GM12878 (cell line): ENCODE measurements around the gene DMRT2. TPM values are rescaled to one million over a fixed set of nuclear protein-coding genes. Genes with fewer than 3 reads are reported as not detected.

Source experiments
- ATAC-seq: fragments of 200-7000 bp; cut with Tn5 transposase; 3 replicates; pipeline ENCODE4 v1.9.1; 2020; ENCODE audit warnings: mild to moderate bottlenecking, moderate library complexity
- BruUV-seq: library from RNA; stranded (reverse); fragments of 400-500 nt; replicated peaks from 2 replicates; lab custom pipeline; 2021; lab: Mats Ljungman, UMichigan
- CTCF ChIA-PET: fragments of 300-600 bp; sonication (Branson Sonifier 250); formaldehyde crosslinking; extraction: SDS; loops from one replicate; lab custom pipeline; 2021; ENCODE audit warnings: inconsistent platforms; lab: Yijun Ruan, JAX
- POLR2A ChIA-PET: fragments of 350-600 bp; formaldehyde crosslinking; extraction: SDS; loops from one replicate; lab custom pipeline; 2021; ENCODE audit warnings: inconsistent platforms; lab: Charles Lee
- RAD21 ChIA-PET: fragments of 300-600 bp; sonication (Branson Sonifier 250); formaldehyde crosslinking; loops from one replicate; lab custom pipeline; 2023; ENCODE audit warnings: antibody characterized with exemption; ENCODE audit not compliant: unreplicated experiment; lab: Charles Lee
- SMC1A ChIA-PET: fragments of 300-600 bp; sonication (Branson Sonifier 250); formaldehyde crosslinking; loops from one replicate; lab custom pipeline; 2023; ENCODE audit not compliant: unreplicated experiment, uncharacterized antibody; lab: Charles Lee
- DNase-seq: peaks from one replicate; pipeline ENCODE4 v3.0.0-alpha.2; 2011; ENCODE audit warnings: low read depth, low spot score
- FAIRE-seq: peaks from 3 replicates; lab custom pipeline; 2011; peaks lifted over from hg19 to GRCh38; lab: Jason Lieb, UNC
- H2AFZ ChIP-seq: 2 replicates; pipeline ENCODE4 v1.6.0; 2011; ENCODE audit warnings: low read depth, low read length, control low read depth; ENCODE audit not compliant: control insufficient read depth
- H3K27ac ChIP-seq: 2 replicates; pipeline ENCODE4 v1.5.1; 2011; ENCODE audit warnings: control low read depth; ENCODE audit not compliant: control insufficient read depth, insufficient read depth
- H3K27me3 ChIP-seq, 2 experiments: replicated peaks in 1 of 2; 2 replicates each; pipeline versions ENCODE4 v1.6.0 to v1.6.1; 2011; ENCODE audit warnings: low read length in 1 of 2; ENCODE audit not compliant: control insufficient read depth in 2 of 2, insufficient read depth in 2 of 2
- H3K36me3 ChIP-seq, 2 experiments: 2 replicates each; pipeline ENCODE4 v1.5.1; 2011; ENCODE audit warnings: low read length in 1 of 2; ENCODE audit not compliant: control insufficient read depth in 2 of 2, insufficient read depth in 2 of 2
- H3K4me1 ChIP-seq: 2 replicates; pipeline ENCODE4 v1.6.1; 2011; ENCODE audit warnings: mild to moderate bottlenecking, low read length, moderate library complexity, mixed read lengths; ENCODE audit not compliant: control insufficient read depth, insufficient read depth
- H3K4me2 ChIP-seq: 2 replicates; pipeline ENCODE4 v1.6.0; 2011; ENCODE audit warnings: control low read depth; ENCODE audit not compliant: control insufficient read depth, insufficient read depth
- H3K4me3 ChIP-seq: fragments of 200-600 bp; sonication (generic); 2 replicates; pipeline ENCODE4 v1.5.1; 2016
- H3K79me2 ChIP-seq: 2 replicates; pipeline ENCODE4 v1.6.0; 2011; ENCODE audit warnings: low read length; ENCODE audit not compliant: control insufficient read depth, insufficient read depth
- H3K9ac ChIP-seq: 2 replicates; pipeline ENCODE4 v1.8.0; 2011; ENCODE audit warnings: low read length, control low read depth, mixed read lengths; ENCODE audit not compliant: control insufficient read depth, insufficient read depth
- H3K9me3 ChIP-seq: replicated peaks from 3 replicates; pipeline ENCODE4 v1.5.1; 2011; ENCODE audit warnings: mild to moderate bottlenecking, low read length; ENCODE audit not compliant: control insufficient read depth, insufficient read depth
- H4K20me1 ChIP-seq: 2 replicates; pipeline ENCODE4 v1.6.0; 2011; ENCODE audit not compliant: control insufficient read depth, insufficient read depth
- BMI1 ChIP-seq: fragments of 450-650 bp; IDR thresholded peaks from 2 replicates; pipeline ENCODE4 v1.6.1; 2016; ENCODE audit warnings: mild to moderate bottlenecking, moderate library complexity, borderline replicate concordance
- PKNOX1 ChIP-seq: fragments of 450-650 bp; IDR thresholded peaks from 2 replicates; pipeline ENCODE4 v1.6.1; 2016; ENCODE audit warnings: mild to moderate bottlenecking
- YY1 ChIP-seq: IDR thresholded peaks from 2 replicates; pipeline ENCODE4 v1.6.1; 2011; ENCODE audit warnings: low read depth, mild to moderate bottlenecking, low read length
- WGBS: methylation state at CpG from one replicate; pipeline ENCODE4 v1.1.6; 2016; ENCODE audit warnings: low lambda C conversion rate; ENCODE audit not compliant: insufficient replicate concordance, insufficient coverage; ENCODE audit errors: missing lambda C conversion rate; 5-methylcytosine and 5-hydroxymethylcytosine counted together
- in situ Hi-C: fragments of 300-500 bp; cut with MboI; formaldehyde crosslinking; loops from 9 replicates; pipeline ENCODE4 v1.14.3; 2018; ENCODE audit warnings: mixed read lengths
- intact Hi-C: fragments of 100-400 bp; cut with micrococcal nuclease; formaldehyde crosslinking; loops from one replicate; pipeline ENCODE4 v1.14.2; 2022; ENCODE audit not compliant: unreplicated experiment
- polyA plus RNA-seq, 11 experiments: library from polyadenylated mRNA; depleted of rRNA in 4 of 11; unstranded in 6 of 11; stranded (reverse) in 5 of 11; fragments of >200 nt; fragmentation: Nextera tagmentation in 4 of 11; fragmentation: Illumina TruSeq in 1 of 11; extraction: Ambion mirVana in 4 of 11; extraction: Trizol in 1 of 11; gene quantifications; 1 replicate in 1 of 11; 2 replicates in 10 of 11; pipeline versions ENCODE4 v1.2.1 to v1.2.3, GENCODE V29; 2011 to 2016; ENCODE audit warnings: inconsistent platforms in 2 of 11, missing spikeins in 2 of 11, low read depth in 1 of 11
- small RNA-seq: library from RNA; depleted of rRNA; stranded (forward); fragments of <200 nt; gene quantifications from one replicate; pipeline ENCODE3, GENCODE V24; 2014
- total RNA-seq, 4 experiments: library from RNA; depleted of rRNA in 3 of 4; stranded (reverse); fragments of >200 nt in 3 of 4; fragmentation: Illumina TruSeq in 1 of 4; extraction: Trizol in 1 of 4; gene quantifications; 2 replicates each; pipeline versions ENCODE4 v1.2.1 to v1.2.3, GENCODE V29; 2013 to 2021

DMRT2 gene
- total and polyA plus RNA-seq, 10 of the 15 experiments (the other 5 are each of a cell fraction or from before 2014, with no cell fraction given), result 0.08 to 50.2 (median 0.69) TPM

GRCh38 chr9:1101846-1102641 is 51.9 kb downstream of the DMRT2 start:
- H3K4me3 ChIP-seq, result no peak overlapping the region
- no peak for FAIRE-seq
- H3K79me2 ChIP-seq, result no peaks in the 10 kb centered on the region
- H3K4me2 ChIP-seq, result no peak overlapping the region
- no peaks in the 10 kb centered on the region for H3K4me1 ChIP-seq
- no peak for TF ChIP-seq YY1
- TF ChIP-seq, all 136 proteins: peak for 0
- ChIA-PET CTCF (interaction anchor here (0.7 to 4.2 kb wide), 9 partner anchors 12 to 327 kb away, joined by 3 to 20 read pairs (median 4); no protein-coding TSS in a partner anchor), RAD21 (interaction anchor here (0.7 to 4.1 kb wide), 14 partner anchors 16 to 327 kb away, joined by 3 to 27 read pairs (median 3); no protein-coding TSS in a partner anchor), SMC1A (interaction anchor here (0.7 to 8.9 kb wide), 15 partner anchors 8 to 503 kb away, joined by 3 to 59 read pairs (median 4); no protein-coding TSS in a partner anchor), POLR2A (interaction anchor here (0.5 to 1.4 kb wide), 2 partner anchors 12 to 89 kb away, joined by 3 to 4 read pairs; no protein-coding TSS in a partner anchor)
- H3K27ac ChIP-seq, result no peak overlapping the region
- in situ Hi-C loops, result no loop called here
- intact Hi-C loops, result loop anchor here (5.0 kb wide), 1 partner anchor 165 kb away; no protein-coding TSS in a partner anchor
- no peaks in the 10 kb centered on the region for H3K9me3 ChIP-seq
- no peak for DNase-seq
- no peaks in the 10 kb centered on the region for H4K20me1 ChIP-seq
- H3K36me3 ChIP-seq, result no peaks in the 10 kb centered on the region
- no peak overlapping the region for H2AFZ ChIP-seq
- no TSS peak for BruUV-seq
- peak; percentile 62 for ATAC-seq
- H3K9ac ChIP-seq, result no peak overlapping the region
- no peaks in the 10 kb centered on the region for H3K27me3 ChIP-seq
- 20% methylated on average over 7 of the region's 7 CpGs for WGBS

- SMC1A ChIA-PET, result interaction anchor here (0.6 to 8.9 kb wide), 15 partner anchors 8 to 435 kb away, joined by 3 to 59 read pairs (median 5); no protein-coding TSS in a partner anchor
These were observed 52.4 kb downstream of the DMRT2 start for GRCh38 chr9:1102642-1102970.

More at GRCh38 chr9:1102642-1102970, 52.4 kb downstream of the DMRT2 start:
- ChIA-PET RAD21 (interaction anchor here (1.0 to 4.1 kb wide), 9 partner anchors 15 to 299 kb away, joined by 3 to 27 read pairs (median 4); no protein-coding TSS in a partner anchor), CTCF (interaction anchor here (1.0 to 4.2 kb wide), 6 partner anchors 13 to 327 kb away, joined by 3 to 20 read pairs (median 6); no protein-coding TSS in a partner anchor), POLR2A (interaction anchor here (0.5 to 1.4 kb wide), 4 partner anchors 13 to 222 kb away, joined by 3 to 5 read pairs (median 4); no protein-coding TSS in a partner anchor)
- Histone ChIP-seq H3K9ac (no peak overlapping the region), H3K36me3 (no peaks in the 10 kb centered on the region), H3K4me1 (no peaks in the 10 kb centered on the region), H3K4me2 (no peak overlapping the region), H3K4me3 (no peak overlapping the region), H3K9me3 (no peaks in the 10 kb centered on the region), H3K79me2 (no peaks in the 10 kb centered on the region), H4K20me1 (no peaks in the 10 kb centered on the region), H3K27me3 (no peaks in the 10 kb centered on the region), H3K27ac (no peak overlapping the region), H2AFZ (no peak overlapping the region)
- WGBS, result 15% methylated on average over 2 of the region's 2 CpGs
- peak; percentile 21; the same call in 1 of the 2 replicates for TF ChIP-seq PKNOX1
- no peak for TF ChIP-seq BMI1
- in situ Hi-C loops, result no loop called here
- intact Hi-C loops, result loop anchor here (5.0 kb wide), 1 partner anchor 165 kb away; no protein-coding TSS in a partner anchor
- DNase-seq (no peak), FAIRE-seq (no peak), ATAC-seq (peak; percentile 44)
- BruUV-seq, result no TSS peak

Small RNAs within 50 kb of the gene (small RNA-seq; reads per million reads assigned to genes)
- gene RNU6-1073P, result not detected

Other genes starting within 250 kb of the DMRT2 start
- gene DMRT1, start 208.7 kb upstream of the DMRT2 start, total RNA-seq (2014; rRNA removed), result 0.23 and 0.54 TPM in 2 replicates
- 0.18 and 0.40 TPM in 2 replicates for gene DMRT1, start 208.7 kb upstream of the DMRT2 start, total RNA-seq (2014; rRNA removed; fragmentation: Illumina TruSeq; extraction: Trizol)
- gene DMRT1, start 208.7 kb upstream of the DMRT2 start, total RNA-seq (2021), result 0.18 and 0.29 TPM in 2 replicates
- 1.9 and 2.4 TPM in 2 replicates for gene DMRT1, start 208.7 kb upstream of the DMRT2 start, polyA plus RNA-seq (2011; rRNA removed)
- 0.16 TPM in 1 of 2 replicates, not detected in the other for gene DMRT1, start 208.7 kb upstream of the DMRT2 start, polyA plus RNA-seq (2014; fragmentation: Illumina TruSeq; extraction: Trizol)
- gene DMRT1, start 208.7 kb upstream of the DMRT2 start, polyA plus RNA-seq (2014; fragmentation: Nextera tagmentation; extraction: Ambion mirVana), result under 1 TPM; 0.16 to 0.42 TPM
- gene DMRT1, start 208.7 kb upstream of the DMRT2 start, polyA plus RNA-seq (2014; rRNA removed), result 0.06 and 0.51 TPM in 2 replicates
- gene DMRT1, start 208.7 kb upstream of the DMRT2 start, polyA plus RNA-seq (2016; fragmentation: Nextera tagmentation; extraction: Ambion mirVana), result under 1 TPM; 0.25 to 0.26 TPM
- 0.06 TPM in 1 of 2 replicates, not detected in the other for gene DMRT3, start 73.7 kb upstream of the DMRT2 start, total RNA-seq (2014; rRNA removed)
- gene DMRT3, start 73.7 kb upstream of the DMRT2 start, total RNA-seq (2014; rRNA removed; fragmentation: Illumina TruSeq; extraction: Trizol), result not detected in 2 replicates
- not detected in 2 replicates for gene DMRT3, start 73.7 kb upstream of the DMRT2 start, total RNA-seq (2021)
- gene DMRT3, start 73.7 kb upstream of the DMRT2 start, polyA plus RNA-seq (2011; rRNA removed), result not detected in 2 replicates
- gene DMRT3, start 73.7 kb upstream of the DMRT2 start, polyA plus RNA-seq (2014; fragmentation: Illumina TruSeq; extraction: Trizol), result not detected in 2 replicates
- gene DMRT3, start 73.7 kb upstream of the DMRT2 start, polyA plus RNA-seq (2014; fragmentation: Nextera tagmentation; extraction: Ambion mirVana), result under 1 TPM in 1 of 2 experiments, not detected in 1; 0.11 TPM
- gene DMRT3, start 73.7 kb upstream of the DMRT2 start, polyA plus RNA-seq (2014; rRNA removed), result 0.03 TPM in 1 of 2 replicates, not detected in the other
- not detected for gene DMRT3, start 73.7 kb upstream of the DMRT2 start, polyA plus RNA-seq (2016; fragmentation: Nextera tagmentation; extraction: Ambion mirVana)